HG03469 (cell line): ENCODE measurements around the gene NUP58.
"Not testable (repeated sequence)": the region's sequence is repeated elsewhere in the genome, so short reads cannot be mapped to it uniquely, and the experiment has no call there.

Experiments used
- ATAC-seq: cut with Tn5 transposase; IDR thresholded peaks from one replicate; pipeline ENCODE4 v1.9.1; 2021; ENCODE audit warnings: mild to moderate bottlenecking, moderate library complexity, moderate number of reproducible peaks; ENCODE audit not compliant: unreplicated experiment

The NUP58 gene

DNA sequence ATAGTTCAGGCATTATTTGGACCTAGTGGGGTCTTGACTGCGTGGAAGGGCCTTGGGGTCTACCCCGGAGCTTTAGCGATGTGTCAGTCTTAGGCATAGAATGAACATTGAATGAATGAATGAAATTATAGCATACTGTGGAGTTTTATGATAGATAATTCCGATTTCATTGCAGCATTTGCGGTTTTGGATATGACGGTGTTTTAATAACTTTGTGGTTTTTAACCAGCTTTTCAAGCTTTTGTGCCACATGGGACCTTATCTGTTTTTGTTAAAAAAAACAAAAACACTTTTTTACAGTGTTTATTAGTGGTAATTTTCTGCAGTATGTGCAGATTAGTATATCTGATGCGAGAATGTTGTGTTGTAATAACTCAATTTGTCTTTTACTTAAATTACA lies 696 bp downstream of the NUP58 start:
- ATAC-seq, result no peak

DNA sequence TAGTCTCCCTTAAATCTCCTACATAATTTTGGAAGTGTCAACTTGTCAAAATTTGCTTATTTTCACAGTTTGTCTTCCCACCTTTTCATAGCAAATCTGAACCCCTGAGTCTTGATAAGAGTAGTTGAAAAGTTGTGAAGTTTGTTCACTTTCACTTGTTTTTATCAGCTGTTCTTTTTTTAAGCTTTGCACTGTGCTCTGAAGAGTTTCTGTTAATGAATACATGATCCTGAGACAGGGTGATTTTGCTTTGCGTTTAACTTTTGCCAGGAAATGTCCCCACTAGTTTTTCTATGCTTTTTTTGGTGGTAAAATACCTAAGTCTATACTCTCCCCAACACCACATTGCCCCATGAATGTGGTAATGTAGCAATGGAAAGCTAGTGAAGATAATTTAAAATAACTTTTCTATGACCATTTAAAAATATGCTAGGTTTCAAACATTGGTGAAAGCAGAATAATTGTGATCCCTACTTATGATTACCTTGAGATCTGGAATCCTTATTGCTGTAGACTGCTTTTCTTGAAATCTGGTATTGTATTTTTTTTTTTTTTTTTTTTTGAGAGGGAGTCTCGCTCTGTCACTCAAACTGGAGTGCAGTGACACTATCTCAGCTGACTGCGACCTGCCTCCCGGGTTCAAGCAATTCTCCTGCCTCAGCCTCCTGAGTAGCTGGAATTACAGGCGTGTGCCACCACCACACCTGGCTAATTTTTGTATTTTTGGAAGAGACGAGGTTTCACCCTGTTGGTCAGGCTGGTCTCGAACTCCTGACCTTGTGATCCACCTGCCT lies 5.4 kb downstream of the NUP58 start:
- ATAC-seq, result no peak

DNA sequence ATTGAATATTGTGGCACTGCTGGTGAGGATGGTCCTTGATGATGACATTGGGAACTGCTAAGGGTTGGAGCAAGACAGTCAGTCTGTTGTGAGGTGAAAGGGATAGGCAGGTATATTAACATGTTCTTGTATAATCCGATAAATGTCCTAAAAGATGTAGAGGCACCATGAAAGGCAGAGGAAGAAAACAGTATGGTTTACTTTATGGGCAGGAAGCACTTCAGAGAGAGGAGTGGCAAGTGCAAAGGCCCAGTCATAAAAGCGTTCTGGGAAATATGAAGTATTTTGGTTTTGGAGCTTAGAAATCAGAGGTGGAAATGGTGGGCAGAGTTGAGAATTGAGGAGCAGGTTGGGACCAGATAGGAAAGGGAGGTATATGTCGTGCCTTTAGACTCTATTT lies 9.5 kb downstream of the NUP58 start:
- no peak for ATAC-seq

DNA sequence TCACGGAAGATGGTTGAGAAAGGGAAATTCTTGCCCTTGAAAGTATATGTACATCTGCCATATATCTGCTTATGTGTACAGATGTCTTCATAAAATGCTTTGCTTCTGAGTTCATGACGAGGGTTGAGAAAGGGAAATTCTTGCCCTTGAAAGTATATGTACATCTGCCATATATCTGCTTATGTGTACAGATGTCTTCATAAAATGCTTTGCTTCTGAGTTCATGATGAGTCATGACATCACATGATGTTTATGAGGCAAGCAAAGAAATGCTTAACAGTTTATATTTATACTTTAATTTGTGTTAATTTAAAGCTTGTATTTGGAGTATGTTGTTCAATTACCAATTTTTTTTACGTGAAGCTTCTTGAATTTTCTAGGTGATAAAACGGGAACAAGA lies 17.5 kb downstream of the NUP58 start:
- not testable (repeated sequence) for ATAC-seq

DNA sequence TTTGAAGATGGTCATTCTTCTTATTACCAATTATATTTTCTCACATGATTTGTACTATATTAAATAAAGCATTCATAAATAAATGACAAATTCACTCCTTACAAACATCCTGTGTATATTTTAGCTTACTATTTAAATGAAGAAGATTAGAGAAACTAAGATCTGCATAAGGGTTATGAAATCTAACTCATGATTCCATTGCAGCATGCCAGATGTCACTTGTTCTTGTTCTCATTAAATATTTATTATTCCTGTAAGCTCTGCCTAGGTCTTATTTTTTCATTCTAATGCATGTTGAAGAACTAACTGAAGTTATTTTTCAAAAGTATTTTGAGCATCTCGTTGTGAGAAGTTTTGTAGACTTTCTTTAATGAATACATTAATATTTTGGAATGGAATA lies 18.3 kb downstream of the NUP58 start:
- ATAC-seq, result no peak

DNA sequence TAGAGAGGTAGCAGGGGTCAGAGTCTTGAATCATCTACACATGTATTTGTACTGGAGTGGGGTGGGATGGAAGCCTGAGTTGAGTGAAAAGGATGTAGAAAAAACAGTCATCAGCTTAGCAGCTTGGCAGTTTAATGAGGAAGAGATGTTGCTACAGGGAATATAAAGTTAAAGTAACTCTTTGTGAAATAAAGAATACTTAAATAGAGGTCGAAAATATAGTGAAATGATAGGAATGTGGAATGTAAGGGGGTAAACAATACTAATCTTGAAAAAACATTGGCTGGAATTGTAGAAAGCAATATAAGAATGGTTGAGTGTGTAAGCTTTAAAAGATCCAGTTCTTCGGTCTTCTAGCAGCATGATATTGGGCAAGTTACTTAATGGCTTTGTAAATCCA lies 22.7 kb downstream of the NUP58 start:
- ATAC-seq, result no peak

DNA sequence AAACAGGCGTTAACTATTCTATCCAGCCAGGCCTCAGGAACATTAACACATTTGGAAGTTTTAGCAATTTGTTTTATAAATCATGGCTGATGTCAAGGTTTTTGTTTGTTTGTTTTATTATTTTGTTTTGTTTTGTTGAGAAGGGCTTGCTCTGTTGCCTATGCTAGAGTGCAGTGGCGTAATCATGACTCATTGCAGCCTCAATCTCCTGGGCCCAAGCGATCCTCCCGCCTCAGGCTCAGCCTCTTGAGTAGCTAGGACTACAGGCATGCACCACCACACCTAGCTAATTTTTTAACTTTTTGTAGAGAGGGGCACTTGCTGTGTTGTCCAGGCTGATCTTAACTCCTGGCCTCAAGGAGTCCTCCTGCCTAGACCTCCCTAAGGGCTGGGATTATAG lies 28.3 kb downstream of the NUP58 start:
- ATAC-seq, result no peak

DNA sequence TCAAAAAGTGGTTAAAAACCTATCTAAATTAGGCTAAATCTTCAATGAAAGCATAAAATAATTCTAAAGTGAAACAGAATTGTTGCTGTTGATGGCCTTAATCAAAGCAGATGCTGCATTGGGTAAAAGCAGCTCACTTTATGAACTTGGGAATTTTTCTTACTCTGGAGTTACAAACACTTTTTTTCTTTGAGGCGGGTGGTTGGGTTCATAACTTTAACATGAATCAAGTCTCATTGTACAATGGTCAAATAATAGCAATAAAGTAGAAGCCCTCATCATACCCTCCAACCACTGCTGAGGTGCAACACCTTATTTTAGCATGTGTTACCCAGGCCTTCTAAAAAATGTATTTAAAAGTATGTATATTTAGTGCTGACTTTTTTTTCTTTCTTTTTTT lies 29.1 kb downstream of the NUP58 start:
- ATAC-seq, result no peak

DNA sequence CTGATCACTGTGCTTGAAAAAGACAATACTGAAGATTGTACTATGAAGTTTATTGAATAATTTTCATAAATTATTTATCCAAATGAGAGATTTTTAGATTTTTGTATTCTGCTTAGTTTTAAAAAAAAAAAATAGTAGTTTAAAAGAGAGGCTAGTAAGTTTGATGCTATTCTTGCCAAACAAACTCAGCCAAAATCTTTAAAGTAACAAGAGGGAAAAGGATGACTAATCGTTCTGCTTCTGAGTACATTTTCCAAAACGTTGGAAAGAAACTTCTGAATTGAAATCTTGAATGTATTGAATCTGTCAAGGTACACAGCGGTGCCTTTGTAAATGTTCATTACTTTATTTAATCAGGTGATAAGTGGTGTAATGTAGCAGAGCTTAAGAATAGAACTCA lies 34.4 kb downstream of the NUP58 start:
- no peak for ATAC-seq

DNA sequence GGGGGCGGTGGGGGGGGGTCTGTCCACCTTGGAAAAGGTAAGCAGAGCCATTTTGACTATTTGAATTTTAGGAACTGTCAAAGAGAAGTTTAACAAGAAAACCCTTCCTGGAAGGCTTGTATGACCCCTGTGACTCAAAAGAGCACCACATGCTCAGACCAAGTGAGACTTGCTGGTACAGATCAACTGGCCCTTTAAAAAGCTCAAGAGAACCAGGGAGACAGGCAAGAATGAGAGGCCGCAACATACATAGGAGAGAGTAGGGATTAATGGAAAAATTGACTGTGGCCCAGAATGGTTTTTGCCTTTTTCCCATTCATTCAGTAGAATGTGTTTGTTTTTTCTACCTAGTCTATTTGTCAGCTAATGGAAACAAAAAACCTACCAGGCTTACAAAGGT lies 44.2 kb downstream of the NUP58 start:
- no peak for ATAC-seq

DNA sequence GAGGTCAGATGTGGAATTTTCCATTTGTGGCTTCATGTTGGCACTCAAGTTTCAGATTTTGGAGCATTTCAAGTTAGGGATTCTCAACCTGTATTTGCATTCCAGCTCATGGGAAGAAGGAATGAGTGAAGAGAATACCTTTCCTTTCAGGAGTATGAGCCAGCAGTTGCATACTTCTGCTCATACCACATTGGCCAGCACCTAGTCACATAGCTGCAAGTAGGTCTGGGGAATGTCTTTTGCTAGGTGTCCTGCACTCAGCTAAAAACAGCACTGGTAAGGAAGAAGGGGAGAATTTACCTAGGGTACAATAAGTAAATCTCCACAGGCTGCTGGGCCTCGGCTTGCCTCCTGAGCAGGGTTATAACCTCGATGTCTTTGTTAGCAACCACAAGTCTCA lies 45.7 kb downstream of the NUP58 start:
- no peak for ATAC-seq

DNA sequence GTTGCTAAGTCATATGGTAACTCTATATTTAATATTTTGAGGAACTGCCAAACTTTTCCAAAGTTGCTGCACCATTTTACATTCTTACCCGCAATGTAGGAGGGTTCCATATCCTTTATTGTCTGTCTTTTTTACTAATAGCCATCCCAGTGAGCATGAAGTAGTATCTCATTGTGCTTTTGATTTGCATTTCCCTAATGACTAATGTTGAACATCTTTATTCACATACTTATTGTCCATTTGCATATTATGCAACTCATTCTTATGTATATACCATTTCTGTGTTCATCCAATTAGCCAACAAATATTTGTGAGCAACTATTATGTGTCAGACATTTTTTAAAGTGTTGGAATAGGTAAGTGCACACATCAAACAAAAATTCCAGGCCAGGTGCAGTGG lies 50.0 kb downstream of the NUP58 start:
- ATAC-seq, result no peak

DNA sequence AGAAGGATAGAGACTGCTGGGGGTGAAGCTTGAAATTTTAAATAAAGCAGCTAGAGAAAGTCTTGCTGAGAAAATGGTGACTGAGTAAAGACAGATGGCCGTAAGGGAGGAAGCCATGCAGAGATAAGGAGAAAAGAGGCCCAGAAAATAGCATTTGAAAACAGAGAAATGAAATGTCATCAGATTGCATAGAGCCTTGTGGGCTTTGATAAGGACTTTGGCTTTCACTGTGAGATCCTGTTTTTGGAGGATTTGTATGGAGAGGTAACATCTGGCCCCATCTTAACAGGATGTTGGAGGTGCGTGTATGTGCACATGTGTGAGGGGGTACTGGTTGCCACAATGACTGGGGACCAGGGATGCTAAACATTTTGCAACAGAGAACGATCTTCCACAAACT lies 50.8 kb downstream of the NUP58 start:
- no peak for ATAC-seq

DNA sequence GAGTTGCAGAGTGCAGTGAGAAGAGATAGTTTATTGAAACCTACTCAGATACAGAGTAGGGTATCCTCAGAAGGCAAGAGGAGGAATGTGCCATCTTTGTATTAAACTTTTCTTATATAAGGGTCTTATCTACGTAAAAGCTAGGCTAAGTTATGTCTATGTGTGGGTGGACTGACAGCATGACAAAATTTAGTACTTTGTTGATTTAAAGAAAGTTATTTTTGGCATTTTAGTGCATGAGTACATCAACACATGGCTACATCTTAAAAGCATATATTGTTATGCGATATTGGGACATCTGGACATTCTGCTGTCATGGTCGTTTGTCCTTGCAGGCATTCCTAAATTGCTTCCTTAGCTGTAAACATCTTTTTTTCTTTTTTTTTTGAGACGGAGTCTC lies 51.4 kb downstream of the NUP58 start:
- ATAC-seq, result no peak

DNA sequence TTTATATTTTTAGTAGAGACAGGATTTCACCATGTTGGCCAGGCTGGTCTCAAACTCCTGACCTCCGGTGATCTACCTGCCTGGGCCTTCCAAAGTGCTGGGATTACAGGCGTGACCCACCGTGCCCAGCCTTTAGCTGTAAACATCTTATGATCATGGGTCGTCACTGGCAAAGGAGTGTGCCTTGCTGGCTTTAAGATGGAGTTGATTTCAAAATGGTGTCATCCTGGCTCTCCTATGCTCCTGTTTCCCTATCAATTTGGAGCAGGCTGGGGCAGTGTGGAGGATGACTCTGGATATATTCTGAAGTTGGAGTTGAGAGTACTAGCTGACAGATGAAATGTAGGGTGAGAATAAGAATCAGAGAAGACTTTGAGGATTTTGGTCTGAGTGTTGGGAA lies 51.9 kb downstream of the NUP58 start:
- ATAC-seq, result no peak

DNA sequence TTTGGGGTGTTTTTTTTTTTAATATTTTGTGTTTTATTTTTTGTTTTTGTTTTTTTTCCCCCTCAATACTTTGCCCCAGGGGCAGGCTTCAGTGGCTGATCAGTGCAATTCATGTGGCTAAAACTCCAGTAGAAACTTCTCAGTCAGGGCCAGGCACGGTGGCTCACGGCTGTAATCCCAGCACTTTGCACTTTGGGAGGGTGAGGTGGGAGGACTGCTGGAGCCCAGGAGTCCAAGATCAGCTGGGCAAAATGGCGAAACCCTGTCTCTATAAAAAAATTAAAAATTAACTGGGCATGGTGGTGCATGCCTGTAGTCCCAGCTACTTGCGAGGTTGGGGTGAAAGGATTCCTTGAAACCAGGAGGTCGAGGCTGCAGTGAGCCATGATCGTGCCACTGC lies 53.0 kb downstream of the NUP58 start:
- ATAC-seq, result no peak

DNA sequence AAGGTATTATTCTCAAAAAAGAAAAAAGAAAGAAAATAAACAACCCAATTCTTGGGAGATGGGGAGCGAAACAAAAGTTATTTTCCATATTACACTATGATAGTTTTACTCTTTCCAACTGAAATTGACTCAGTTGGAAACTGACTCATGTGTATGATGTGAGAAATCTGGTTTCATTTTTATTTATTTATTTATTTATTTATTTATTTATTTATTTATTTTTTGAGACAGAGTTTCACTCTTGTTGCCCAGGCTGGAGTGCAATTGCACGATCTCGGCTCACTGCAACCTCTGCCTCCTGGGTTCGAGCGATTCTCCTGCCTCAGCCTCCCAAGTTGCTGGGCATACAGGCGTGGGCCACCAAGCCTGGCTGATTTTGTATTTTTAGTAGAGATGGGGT lies 59.0 kb downstream of the NUP58 start:
- not testable (repeated sequence) for ATAC-seq

DNA sequence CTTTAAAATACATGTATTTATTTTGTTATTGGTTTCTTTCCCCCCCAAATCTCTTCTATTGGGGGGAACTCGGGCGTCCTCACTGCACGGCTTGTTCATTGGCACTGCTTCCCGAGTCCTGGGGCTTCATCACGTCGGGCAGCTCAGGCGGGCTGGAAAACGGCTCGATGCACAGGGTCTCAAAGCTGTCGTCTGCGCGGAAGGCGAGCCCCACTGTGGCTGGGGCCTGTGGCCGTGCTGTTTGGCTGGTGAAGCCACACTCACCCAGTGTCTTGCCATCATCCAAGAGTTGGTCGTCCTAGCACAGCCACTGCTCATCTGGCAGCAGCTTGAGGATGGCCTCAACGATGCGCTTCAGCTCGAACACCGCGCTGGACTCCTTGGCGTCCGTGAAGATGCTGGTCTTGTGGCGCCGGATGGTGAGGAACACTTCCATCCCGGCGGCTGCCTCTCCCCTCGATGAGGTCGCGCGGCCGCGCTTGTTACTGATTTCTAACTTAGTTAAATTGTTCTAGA lies 64.4 kb downstream of the NUP58 start:
- ATAC-seq, result no peak

DNA sequence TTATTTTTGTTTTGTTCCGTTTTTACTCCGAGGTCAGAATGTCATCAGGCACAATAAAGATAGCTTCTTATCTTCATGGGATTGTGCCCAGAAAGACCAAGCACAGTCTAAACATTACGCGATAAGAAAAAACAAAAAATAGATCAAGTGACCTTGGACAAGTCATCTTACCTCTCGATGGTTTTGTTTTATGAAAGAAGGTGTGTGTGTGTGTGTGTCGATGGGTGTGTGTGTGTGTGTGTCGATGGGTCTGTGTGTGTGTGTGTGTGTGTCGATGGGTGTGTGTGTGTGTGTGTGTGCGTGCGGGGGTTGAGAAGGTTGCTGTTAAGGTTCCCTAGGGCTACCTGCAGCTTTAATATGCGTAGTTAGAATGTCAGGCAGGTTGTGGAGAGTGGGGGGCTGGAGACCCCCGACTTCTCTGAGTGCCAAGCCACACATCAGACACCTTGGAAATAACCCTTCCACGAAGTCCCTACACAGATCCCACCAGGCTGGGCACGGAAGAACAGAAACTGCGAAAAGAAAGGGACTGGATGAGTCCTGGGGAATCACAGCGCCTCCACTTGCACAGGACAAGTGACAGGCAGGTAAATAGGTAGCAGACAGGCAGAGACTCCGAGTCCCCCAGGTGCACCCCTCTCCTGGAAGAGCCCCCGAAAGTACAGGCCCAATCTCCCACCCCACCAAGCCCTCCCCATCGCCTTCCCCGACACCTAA lies 69.9 kb downstream of the NUP58 start:
- no peak for ATAC-seq

DNA sequence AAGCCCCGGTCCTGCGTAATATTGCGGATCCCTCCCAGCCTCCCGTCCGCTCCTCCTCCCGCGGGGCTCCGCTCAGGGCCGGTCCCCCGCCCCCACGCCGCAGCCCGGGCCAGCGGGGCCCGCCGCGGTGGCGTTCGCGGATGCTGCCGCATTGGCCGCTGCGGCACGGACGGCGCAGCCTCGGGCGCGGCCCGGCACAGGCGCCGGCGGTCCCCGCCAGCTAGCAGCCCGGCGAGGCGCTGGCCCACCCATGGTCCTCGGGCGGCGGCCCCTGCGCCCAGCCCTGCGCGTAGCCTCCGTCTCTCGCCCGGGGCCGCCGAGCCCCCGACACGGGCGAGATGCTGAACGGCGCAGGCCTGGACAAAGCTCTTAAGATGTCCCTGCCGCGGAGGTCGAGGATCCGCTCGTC lies 70.5 kb downstream of the NUP58 start, which contains the start of gene ATP8A2:
TSS of gene ATP8A2 (plus strand) at position 100 of the 409 bp plus-strand sequence. CDS start at position 339, 239 bp downstream.
- ATAC-seq, result no peak

DNA sequence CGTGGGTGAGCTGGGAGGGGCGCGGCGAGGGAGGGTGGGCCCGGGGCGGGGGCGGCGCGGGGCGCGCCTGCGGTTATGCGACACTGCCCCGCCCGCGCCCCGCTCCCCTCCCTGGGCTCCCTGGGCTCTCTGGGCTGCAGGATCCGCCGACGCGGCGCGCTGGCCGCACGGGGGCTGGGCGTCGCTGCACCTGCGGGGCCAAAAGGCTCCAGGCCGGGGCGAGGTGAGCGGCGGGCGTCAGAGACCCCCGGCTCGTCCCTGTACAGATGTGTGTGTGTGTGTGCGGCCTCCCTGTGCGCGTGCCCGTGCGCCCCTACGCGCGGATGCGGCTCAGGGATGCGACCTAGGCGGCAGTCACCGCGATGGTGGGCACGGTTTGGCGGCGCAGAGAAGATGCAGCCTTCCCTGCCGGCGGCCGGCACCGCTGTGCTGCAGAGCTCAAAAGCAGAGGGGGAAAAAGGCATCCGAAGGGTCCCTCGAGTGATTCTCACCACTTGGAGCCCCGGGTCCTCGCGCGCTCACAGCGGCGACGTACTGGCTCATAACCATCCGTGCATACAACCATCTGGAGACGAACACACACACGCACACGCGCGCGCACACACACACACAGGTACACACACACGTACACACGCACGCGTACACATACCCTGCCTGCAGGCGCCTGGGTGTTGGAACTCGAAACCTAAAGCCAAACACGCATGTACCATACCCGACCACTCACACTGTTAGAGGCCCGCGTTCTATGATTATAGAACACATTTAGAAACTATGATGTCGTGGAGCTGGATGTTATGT lies 71.1 kb downstream of the NUP58 start:
- ATAC-seq, result no peak
